T-helper 9 cell (primary cell): ENCODE data around the gene TEKT5.
"Not testable (repeated sequence)": the region's sequence is repeated elsewhere in the genome, so short reads cannot be mapped to it uniquely, and the experiment has no call there.

ENCODE experiments used
- DNase-seq: peaks from one replicate; pipeline ENCODE4 v3.0.0-alpha.2; 2020
- total RNA-seq, 2 donors: gene quantifications; one replicate each; lab custom pipeline; 2026; lab: John Stamatoyannopoulos, UW

Gene TEKT5
- total RNA-seq: 0 reads per million in 2 donors

DNA sequence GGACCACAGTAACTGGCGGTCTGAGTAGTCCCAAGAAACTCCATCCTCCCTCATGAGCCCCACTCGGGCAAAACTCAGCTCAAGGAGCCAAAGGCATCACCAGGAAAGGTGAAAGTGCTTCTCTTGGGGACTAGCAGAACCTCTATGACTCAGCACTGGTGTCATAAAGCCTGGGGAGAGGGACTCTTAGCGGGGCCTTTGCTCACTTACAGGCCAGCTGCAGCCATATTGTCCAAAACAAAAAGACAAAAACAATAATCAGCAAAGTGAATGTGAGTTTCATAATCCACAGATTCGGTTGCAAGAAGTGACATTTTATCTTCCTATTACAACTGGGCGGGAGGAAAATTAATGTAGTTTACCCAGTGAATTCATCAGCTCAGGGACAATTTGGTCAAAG, at the start of gene TEKT5:
Gene TEKT5, minus strand, starts transcription at position 101 of the 400 bp plus-strand sequence. Its CDS starts 57 bp downstream, at position 44.
- no peak for DNase-seq

DNA sequence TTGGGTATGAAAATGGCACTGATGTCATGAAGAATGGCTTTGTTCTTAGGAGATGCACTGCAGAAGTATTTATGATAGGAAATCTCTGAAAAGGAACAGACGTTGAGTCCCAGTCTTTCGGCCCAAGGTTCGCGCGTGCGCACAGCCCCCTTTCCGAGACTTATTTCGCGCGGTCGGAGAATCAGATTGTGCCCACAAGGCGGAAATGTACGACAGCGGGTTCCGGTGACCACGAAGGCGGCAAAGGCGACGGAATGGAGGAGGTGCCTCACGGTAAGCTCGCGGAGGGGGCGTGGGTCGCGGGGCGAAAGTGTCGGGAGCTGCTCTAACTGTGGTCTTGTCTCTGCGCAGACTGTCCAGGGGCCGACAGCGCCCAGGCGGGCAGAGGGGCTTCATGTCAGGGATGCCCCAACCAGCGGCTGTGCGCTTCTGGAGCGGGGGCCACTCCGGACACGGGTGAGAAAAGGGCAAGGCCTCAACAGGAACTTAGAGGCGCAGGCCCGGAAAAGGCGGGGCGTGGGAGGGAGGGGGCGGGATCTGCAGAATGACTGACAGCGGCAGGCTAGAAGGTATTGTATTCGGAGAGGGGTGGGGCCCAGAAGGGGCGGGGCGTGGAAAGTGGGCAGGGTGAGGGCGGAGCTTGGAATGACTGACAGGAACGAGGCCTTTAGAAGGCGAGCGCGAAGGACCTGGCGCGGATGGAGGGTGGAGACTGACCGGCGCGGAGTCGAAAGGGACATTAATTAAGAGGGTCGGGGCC, 49.1 kb upstream of the TEKT5 start, which contains the start of gene NUBP1:
Gene NUBP1, plus strand, starts transcription at position 233 of the 760 bp plus-strand sequence. Its CDS starts 22 bp downstream, at position 255.
- peak; percentile 100 for DNase-seq

DNA sequence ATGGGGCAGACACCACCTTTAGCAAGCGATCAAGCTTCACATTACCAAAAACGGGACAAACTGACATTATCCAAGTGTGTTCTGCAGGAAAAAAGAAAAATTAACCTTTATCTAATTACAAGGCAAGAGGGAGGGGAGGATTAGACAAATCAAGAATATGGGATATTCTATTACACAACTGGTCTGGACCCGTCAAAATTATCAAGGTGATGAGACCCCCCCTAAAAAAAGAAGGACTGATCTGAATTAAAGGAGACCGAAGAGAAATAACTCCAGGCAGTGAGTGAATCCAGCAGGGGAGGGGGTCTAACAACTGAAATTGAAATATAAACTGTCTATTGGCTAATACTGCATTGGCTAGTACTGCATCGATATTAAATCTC, 48.5 kb upstream of the TEKT5 start:
- DNase-seq: no peak

DNA sequence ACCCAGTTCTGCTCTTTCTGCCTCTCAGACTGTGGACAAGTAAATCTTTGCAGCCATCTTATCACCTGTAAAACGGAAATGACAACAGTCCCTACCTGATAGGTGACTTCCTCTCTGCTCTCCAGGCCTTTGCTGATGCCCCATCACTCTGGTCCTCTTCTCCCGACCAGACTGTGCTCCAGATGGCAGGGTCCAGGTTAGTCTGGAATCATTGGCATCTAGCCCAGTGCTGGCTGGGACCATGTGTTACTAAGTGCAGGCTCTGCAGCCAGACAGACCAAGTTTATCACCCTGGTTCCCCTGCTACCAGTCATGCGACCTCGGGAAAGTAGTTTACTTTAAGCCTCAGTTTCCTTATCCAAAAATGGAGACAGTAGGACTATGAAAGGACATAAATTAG, 47.1 kb upstream of the TEKT5 start:
- DNase-seq: no peak

DNA sequence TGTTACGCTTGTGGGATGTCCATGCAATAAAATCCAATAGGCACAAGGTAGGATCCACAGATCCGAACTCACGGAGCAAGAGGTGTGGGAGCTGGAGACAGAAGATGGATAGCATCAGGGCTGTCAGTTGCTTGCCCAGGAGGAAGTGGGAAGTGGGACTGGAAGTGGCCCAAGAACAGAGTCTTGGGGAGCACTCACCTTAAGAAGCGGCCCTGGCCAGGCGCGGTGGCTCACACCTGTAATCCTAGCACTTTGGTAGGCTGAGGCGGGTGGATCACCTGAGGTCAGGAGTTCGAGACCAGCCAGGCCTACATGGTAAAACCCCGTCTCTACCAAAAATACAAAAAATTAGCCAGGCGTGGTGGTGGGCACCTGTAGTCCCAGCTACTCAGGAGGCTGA, 46.5 kb upstream of the TEKT5 start:
- not testable (repeated sequence) for DNase-seq

DNA sequence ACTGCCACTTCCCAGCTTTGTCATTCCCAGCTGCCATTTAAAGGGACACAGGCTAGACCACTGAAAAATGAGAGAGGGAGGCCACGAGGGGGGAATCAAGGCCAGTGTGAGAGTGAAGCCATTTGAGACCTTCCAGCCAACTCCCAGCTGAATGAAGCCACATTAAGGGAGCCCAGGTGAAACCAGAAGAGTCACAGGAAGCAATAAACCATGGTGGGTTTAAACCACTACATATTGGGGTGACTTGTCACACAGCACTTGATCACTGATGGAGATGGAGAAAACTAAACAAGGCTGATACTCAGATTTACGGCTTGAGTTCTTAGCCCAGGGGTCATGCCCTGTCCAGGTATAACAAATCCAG, 46.1 kb upstream of the TEKT5 start:
- no peak for DNase-seq

DNA sequence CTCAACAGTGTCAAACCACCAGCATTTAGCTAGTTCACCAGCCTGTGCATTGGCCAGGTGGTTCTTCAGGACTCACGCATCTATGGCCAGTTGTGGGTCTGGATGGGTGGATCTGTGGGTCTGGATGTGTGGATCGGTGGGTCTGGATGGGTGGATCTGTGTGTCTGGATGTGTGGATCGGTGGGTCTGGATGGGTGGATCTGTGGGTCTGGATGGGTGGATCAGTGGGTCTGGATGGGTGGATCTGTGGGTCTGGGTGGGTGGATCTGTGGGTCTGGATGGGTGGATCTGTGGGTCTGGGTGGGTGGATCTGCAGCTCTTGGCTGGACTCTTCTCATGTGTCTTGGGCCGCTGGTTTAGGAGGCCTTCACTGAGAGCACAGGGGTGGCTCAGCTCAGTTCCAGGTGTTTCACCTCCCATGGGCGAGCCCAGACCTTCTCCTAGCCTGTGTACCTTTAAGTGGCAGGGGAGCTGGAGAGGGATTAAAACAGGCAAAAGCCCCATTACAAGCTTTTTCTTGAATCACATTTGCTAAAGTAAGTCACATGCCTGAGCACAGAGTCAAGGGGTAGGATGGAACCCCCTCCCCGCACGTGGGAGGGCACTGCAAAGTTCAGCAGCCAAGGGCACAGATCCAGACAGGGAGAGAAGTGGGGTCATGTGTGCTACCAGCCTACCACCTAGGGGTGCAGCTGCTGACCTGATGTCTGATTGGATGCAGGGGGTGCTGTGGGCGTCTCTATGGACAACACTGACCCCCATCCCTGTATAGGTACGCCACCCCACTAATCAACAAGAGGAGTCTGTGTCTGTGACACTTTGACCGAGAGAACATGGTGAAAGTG, 45.5 kb upstream of the TEKT5 start:
- DNase-seq: no peak

DNA sequence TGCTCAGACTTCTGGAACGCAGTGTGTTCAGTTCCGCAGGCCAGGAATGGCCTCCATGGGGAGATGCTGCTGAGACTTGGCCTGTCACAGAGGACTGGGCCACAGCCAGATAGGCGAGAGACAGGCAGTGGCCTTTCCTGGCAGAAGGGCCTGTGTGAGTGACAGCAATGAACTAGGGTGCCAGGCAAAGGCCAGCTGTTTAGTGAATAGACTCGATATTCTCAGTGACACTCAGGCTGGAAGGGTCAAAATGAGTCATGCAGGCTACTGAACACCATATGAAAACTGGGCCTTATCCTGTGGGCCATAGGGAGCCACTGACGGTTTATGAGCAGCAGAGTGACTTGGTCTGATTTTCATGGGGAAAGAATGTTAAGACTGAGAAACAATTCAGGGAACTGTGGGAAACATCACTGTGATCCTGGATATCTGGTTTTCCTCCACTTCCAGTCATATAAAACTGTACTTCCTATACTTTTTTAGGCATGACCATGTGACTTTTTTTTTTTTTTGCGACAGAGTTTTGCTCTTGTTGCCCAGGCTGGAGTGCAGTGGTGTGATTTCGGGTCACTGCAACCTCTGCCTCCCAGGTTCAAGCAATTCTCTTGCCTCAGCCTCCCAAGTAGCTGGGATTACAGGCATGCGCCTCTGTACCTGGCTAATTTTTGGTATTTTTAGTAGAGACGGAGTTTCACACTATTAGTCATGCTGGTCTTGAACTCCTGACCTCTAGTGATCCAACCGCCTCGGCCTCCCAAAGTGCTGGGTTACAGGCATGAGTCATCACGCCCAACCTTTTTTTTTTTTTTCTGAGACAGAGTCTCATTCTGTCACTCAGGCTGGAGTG, 43.7 kb upstream of the TEKT5 start:
- DNase-seq: no peak

DNA sequence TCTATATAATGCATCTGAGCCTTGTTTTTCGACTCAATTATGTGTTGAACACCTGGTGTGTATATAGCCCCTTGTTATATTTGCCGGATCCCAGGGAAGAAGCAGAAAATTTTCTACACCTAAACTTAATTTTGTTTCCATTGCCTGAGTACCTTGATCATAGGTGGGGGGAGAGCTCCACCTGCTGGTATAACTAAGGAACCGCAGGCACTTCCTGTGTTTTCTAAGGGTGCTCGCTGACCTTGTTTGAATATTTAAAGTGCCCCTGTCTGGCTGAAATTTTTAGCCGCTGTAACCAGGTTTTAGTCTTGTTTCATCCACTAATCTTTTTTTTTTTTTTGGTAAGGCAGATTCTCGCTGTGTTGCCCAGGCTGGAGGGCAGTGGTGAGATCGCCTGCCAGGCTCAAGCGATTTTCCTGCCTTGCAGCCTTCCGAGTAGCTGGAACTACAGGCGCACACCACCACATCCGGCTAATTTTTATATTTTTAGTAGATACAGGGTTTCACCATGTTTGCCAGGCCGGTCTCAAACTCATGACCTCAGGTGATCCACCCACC, 42.4 kb upstream of the TEKT5 start:
- DNase-seq: peak; percentile 54

DNA sequence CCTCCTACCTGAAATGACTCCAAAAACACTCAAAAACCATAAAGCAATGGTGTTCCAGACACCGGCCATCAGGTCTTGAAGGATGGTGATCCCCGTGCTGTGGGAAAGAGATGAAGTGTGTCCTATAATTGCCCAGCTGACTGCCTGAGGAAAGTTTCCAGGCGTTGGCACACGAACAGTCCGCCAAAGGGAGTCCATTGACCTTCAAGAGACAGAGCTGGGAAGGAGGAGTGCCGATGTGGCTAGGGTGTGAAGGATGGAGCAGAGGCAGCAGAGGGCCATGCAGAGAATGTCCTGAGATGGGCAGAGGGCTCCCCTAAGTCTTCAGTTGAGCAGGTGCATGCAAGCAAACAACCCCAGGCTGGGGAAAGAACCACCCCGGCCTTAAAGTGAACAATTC, 37.1 kb upstream of the TEKT5 start:
- DNase-seq: no peak

DNA sequence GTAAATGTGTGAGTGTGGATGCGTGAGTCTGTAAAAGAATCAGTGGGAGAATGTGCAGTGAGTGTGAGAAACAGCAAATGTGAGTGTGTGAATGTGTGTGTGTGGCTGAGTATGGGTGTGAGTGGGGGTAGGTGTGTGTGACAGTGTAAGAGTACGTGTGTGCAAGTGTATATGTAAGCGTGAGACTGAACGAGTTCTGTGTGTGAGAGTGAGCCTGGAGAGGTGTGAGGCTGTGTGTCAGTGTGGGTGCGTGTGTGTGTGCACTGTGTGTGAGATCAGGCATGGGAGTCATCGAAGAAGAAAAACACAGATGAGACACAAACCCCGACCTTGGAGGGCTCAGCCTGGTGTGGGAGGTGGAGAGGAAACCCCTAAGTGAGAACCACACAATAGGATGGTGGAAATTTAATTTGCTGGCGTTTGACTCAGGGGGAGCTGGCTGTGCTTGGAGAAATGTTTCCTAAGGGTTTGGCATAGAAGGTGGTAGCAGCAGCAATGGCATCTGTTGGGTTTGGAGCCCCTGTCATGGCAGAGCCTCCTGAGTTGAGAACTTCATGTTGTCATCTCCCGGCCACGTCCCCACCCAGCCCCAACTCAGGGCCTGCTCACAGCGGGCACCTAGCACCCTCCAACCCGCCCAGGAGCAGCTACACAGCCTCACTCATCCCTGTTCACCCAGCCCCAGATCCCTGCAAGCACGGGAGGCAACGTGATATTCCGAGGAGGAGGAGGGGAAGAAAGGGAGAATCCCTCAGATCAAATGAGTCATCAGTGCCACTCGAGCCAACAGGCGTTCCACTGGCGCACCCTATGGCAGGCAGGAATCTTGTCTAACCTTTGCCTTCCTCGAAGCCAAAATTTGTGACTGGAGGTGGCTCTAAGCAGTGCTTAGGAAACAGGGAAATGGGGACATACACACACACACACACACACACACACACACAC, 34.6 kb upstream of the TEKT5 start:
- DNase-seq: no peak

DNA sequence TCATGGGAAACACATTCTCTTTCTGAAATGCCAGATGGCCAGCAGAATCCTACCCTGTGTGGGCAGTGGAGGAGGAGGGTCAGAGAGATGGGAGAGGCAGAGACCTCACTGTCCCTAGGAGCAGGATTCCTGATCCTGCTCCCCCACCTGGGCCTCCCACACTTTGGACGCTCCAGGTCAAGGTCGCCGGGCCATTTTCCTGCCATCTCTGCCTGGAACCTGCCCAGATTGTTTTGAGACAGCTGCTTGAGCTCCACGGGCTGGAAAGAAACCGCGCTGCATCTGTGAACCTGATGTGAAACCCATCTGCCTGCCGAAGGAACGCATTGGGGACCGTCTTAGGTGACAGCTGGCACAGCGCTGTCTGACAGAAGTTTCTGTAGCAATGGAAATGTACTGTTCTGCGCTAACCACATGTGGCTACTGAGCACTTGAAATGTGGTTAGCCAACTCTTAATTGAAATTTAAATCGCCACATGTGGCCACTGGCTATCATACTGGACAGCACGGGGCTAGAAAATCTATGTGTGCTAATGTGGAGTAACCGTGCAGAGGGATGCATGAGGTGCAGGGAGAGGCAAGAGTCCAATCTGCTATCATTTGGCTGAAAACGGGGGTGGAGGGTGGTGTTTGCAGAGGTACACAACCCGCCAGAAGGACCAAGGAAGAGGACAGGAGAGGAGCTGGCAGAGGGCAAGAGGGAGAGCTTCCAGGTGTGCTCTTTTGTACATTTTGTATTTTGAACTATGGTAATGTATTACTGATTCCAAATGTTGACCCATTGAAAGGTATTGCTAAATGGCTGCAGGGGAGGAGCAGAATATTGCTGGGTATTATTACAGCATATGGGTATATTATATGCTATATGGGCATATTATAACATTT, 33.5 kb upstream of the TEKT5 start:
- no peak for DNase-seq

DNA sequence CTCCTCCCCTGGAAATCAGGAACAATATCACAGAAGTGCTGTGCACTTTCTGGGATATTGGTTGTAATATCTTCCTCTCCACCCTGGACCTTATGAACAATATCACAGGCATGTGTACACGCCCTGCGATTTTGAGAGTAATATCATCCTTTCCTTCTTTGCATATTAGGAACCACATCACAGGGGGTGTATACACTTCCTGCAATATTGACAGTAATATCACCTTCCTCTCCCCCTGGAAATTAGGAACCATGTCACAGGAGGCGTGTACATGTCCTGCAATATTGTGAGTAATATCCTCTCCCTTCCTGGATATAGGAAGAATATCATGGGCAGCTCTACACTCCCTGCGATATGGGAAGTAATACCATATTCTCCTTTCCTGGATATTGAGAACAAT, 14.2 kb upstream of the TEKT5 start:
- DNase-seq: no peak

DNA sequence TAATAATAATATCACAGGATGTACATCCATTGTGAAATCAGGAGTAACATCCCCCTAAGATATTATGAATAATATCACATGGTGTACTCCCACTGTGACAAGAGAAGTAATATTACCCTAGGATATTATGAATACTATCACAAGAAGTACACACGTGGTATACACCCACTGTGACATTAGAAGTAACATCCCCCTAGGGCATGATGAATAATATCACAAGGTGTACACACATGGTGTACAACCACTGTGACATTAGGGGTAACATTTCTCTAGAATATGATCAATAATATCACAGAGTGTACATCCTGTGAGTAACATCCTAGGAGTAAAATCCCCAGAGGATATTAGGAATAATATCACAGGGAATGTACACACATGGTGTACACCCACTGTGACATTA, 5.0 kb upstream of the TEKT5 start:
- no peak for DNase-seq

DNA sequence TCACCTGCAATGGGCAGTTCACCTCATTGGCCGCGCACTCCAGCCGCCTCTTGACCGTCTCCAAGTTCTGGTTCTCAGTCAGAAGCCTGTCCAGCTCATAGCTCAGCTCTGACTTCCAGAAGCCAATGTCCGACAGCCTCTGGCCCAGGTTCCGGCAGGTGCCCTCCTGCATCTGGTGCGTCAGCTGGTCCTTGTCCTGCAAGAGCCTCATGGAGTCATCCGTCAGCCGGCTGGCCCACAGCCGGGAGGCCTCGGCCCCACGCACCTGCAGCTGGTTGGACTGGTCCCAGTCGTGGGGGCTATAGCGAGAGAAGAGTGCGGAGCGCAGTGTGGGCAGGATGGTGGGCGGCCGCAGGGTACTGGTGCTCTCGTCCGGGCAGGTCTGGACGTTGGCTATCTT, 424 bp downstream of the TEKT5 start:
- DNase-seq: no peak

DNA sequence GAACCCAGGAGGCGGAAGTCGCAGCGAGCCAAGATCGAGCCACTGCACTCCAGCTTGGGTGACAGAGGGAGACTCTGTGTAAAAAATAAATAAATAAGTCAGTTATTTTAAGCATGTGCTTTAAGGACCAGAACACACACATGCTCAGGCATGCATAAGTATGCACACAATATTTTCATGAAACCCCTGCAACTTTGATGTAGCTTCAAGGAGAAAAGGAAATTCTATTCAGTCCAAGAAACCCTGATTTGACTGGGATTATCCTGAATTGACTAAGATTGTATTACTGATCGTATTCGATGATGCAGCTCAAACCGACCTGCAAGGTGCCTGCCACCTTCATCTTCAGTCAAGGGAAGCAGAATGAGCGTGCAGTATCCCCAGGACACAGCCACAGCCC, 841 bp downstream of the TEKT5 start:
- DNase-seq: no peak

DNA sequence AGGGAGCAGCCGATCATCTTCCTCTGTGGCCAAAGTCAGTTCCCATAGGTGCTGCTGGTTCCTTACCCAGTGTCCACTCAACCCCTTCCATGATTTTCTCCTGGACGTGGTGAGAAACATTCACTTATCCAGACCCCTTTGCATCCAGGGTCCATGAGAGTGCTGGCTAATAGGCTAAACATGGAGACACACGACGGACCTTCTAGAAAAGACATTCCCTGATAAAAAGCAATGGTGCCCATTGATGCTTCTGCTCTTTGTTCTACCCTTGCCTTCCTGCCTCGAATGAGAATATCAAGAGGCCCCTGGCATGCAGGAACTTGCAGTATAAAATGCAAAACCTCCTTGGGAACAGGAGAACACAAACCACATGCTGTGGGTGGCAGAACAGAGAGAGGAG, 2.3 kb downstream of the TEKT5 start:
- DNase-seq: no peak

DNA sequence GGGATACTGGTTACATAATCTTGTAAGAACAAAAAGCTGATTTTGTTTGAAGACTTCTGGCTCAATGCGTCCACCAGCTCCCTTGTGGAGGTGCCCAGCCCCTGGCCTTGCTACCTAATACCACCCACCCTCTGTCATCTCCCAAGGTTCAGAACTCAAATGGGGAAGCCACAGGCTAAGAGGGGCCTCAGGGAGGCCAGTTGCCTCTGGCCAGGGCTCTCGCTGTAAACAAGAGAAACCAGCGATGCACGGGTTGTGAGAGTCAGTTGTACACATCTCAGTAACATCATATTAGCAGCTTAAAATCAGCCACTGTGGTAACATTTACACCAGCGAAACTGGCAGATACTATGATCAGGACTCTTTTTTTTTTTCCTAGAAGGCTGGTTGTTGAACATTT, 6.0 kb downstream of the TEKT5 start:
- no peak for DNase-seq

DNA sequence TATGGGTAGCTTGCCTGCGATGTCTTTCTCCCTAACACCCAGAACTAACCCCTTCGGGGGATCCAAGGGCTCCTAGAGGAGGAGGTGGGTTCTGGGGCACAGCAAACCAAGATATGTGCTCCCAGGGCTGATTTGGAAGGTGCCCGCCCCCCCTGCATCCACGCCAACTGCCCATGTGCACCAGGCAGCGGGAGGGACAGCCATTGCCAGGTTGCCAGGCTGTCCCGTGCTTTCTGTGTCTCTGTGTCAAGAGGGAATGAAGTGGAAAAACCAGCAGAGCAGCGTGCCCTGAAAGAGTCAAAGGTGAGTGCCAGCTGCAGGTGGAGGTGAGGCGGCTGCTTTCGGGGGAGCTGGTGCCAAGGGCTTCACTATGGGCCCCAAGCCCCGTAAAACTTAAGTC, 6.4 kb downstream of the TEKT5 start:
- DNase-seq: no peak

DNA sequence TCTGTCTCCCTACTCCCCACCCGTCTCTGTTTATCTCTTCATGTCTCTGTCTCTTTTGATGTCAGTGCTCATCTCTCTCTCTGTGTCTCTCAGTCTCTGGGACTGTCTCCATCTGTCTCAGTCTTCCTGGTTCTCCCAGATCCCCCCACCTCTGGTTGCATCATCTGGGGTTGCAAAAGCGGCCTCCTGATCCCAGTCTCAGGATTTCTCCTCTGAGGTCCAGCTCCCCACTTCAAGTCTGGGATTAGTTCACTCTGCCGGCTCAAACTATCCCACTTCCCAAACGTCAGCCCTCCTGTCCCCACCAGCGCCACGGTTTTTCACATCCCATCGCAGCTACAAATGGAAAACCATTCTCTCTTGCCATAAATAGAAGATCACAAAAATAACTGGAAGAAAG, 9.0 kb downstream of the TEKT5 start:
- DNase-seq: no peak
